WERI-Rb-1 (cell line): ENCODE results near the gene TTLL3.

Experiments used
- DNase-seq: peaks from one replicate; pipeline ENCODE4 v3.0.0-alpha.2; 2020
- H3K27ac ChIP-seq: fragments of 250-450 bp; sonication (Bioruptor Pico); 2 replicates; pipeline ENCODE4 v1.5.1; 2020; ENCODE audit warnings: mild to moderate bottlenecking, moderate library complexity
- H3K27me3 ChIP-seq: fragments of 250-450 bp; sonication (Bioruptor Pico); 2 replicates; pipeline ENCODE4 v1.5.1; 2021; ENCODE audit warnings: mild to moderate bottlenecking, low read depth, moderate library complexity; ENCODE audit not compliant: insufficient read depth, severe bottlenecking
- H3K36me3 ChIP-seq: fragments of 250-450 bp; sonication (Bioruptor Pico); 2 replicates; pipeline ENCODE4 v1.5.1; 2020; ENCODE audit warnings: mild to moderate bottlenecking, moderate library complexity
- H3K4me3 ChIP-seq: 2 replicates; pipeline ENCODE4 v1.5.1; 2011; ENCODE audit warnings: low read depth, mild to moderate bottlenecking, control low read depth, low read length
- H3K9me3 ChIP-seq: fragments of 250-450 bp; sonication (Bioruptor Pico); 2 replicates; pipeline ENCODE4 v1.5.1; 2021; ENCODE audit warnings: mild to moderate bottlenecking, moderate library complexity; ENCODE audit not compliant: severe bottlenecking
- TF ChIP-seq, protein P1 (sequence below): IDR thresholded peaks from 2 replicates; pipeline ENCODE4 v1.5.1; 2011; ENCODE audit warnings: low read depth, mild to moderate bottlenecking, control low read depth, inconsistent platforms, low read length

The TTLL3 gene, protein sequence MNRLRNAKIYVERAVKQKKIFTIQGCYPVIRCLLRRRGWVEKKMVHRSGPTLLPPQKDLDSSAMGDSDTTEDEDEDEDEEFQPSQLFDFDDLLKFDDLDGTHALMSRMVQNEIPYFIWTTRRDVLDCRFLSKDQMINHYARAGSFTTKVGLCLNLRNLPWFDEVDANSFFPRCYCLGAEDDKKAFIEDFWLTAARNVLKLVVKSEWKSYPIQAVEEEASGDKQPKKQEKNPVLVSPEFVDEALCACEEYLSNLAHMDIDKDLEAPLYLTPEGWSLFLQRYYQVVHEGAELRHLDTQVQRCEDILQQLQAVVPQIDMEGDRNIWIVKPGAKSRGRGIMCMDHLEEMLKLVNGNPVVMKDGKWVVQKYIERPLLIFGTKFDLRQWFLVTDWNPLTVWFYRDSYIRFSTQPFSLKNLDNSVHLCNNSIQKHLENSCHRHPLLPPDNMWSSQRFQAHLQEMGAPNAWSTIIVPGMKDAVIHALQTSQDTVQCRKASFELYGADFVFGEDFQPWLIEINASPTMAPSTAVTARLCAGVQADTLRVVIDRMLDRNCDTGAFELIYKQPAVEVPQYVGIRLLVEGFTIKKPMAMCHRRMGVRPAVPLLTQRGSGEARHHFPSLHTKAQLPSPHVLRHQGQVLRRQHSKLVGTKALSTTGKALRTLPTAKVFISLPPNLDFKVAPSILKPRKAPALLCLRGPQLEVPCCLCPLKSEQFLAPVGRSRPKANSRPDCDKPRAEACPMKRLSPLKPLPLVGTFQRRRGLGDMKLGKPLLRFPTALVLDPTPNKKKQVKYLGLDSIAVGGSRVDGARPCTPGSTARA

DNA sequence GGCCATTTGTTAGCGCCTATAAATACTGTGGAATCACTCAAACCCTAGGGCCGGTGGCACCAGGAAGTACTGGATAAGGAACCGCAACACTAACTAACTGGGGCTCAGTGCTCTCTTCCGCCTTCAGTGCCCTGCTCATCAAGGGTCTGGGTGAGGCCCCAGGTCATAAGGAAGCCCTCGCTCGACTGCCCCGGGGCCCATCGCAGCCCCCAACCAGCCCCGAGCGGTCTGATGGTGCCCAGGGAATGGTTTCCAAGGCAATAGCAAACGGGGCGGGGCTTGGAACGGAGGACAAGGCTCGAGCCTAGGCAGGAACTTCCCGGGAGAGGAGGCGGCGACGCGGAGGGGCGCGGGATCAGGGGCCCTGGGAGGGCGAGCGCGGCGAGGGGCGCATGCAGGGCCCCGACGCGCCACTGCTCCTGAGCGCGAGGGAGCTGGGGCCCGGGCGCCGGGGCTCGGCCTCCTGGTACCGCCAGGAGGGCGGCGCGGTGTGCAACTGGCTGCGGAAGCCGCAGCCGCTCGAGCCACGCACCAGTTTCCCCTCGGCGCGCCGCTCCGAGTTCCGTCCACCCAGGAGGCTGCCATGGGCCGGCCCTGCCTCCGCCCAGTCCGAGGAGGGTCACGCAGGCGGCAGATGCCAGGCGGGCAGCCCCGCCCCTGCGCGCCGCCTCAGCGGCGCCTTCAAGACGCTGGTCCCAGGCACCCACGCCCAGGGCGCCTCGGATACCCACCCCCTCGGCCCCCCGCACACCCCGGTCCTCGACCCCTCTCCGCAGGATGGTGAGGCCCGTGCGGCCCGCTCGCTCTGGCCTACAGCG, at the start of gene TTLL3:
Gene TTLL3, plus strand, starts transcription at position 648 of the 818 bp plus-strand sequence. CDS start 400 bp downstream, outside the sequence.
- TF ChIP-seq, protein P1, sequence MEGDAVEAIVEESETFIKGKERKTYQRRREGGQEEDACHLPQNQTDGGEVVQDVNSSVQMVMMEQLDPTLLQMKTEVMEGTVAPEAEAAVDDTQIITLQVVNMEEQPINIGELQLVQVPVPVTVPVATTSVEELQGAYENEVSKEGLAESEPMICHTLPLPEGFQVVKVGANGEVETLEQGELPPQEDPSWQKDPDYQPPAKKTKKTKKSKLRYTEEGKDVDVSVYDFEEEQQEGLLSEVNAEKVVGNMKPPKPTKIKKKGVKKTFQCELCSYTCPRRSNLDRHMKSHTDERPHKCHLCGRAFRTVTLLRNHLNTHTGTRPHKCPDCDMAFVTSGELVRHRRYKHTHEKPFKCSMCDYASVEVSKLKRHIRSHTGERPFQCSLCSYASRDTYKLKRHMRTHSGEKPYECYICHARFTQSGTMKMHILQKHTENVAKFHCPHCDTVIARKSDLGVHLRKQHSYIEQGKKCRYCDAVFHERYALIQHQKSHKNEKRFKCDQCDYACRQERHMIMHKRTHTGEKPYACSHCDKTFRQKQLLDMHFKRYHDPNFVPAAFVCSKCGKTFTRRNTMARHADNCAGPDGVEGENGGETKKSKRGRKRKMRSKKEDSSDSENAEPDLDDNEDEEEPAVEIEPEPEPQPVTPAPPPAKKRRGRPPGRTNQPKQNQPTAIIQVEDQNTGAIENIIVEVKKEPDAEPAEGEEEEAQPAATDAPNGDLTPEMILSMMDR, result no peak
- DNase-seq, result peak; percentile 79
- H3K9me3 ChIP-seq, result no peaks in the 10 kb centered on the region
- H3K27me3 ChIP-seq, result no peaks in the 10 kb centered on the region
- peak within 1 kb of the TSS; percentile 86 for H3K27ac ChIP-seq
- peak within 1 kb of the TSS; percentile 68 for H3K4me3 ChIP-seq
- peaks cover 13% of the 10 kb centered on the region for H3K36me3 ChIP-seq

DNA sequence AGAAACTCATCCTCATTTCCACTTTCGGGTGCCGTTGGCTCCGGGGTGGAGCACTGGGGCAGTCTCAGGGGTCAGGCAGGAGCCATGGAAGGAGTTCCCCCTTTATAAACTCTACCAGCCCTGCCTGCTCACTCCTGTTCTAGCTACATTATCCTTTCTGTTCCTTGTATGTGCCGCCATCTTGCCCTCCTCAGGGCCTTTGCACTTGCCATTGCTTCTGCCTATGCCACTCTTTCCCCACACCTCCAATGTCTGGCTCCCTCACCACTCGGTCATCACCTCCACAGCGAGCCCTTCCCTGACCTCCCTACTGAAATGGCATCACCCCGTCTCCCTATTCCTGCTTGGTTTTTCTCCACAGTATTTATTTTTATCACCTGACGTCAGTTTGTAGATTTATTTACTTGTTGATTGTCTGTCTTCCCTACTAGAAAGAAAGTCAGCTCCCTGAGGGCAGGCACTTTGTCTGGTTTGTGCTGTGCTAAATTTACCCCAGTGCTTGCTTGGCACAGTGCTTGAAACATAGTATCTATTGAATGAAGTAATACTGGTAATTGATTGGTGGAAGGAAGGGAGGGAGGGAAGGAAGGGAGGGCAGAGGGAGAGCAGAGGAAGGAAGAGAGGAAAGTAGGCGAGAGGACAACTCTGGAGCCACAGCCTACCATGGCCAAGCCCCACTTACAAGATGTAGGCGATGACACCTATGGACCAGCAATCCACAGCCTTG, 49.1 kb upstream of the TTLL3 start:
- Histone ChIP-seq H3K4me3 (no peak overlapping the region), H3K27ac (no peak overlapping the region), H3K36me3 (peaks cover 39% of the 10 kb centered on the region), H3K9me3 (no peaks in the 10 kb centered on the region), H3K27me3 (no peaks in the 10 kb centered on the region)
- TF ChIP-seq, protein P1, result no peak
- no peak for DNase-seq

DNA sequence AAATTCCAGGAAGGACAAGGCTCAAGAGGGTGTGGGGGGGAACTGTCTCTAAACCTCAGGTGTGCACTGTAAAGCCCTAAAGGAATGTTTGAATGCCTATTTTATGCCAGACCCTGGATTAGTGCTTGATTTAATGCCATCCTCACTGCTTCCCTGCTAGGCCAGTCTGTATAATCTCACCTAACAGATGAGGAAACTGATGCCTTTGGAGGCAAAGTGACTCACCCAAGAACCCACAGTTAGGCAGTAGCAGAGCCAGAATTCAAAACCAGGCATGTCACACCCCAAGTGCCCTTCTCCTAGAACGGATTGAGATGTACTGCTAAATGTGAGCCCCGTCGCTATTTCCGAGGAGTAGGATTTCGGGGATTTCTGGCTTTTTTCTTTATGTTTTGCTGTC, 48.1 kb upstream of the TTLL3 start:
- Histone ChIP-seq H3K27ac (no peak overlapping the region), H3K36me3 (peaks cover 30% of the 10 kb centered on the region), H3K27me3 (no peaks in the 10 kb centered on the region), H3K9me3 (no peaks in the 10 kb centered on the region), H3K4me3 (no peak overlapping the region)
- no peak for DNase-seq
- TF ChIP-seq, protein P1, result no peak

DNA sequence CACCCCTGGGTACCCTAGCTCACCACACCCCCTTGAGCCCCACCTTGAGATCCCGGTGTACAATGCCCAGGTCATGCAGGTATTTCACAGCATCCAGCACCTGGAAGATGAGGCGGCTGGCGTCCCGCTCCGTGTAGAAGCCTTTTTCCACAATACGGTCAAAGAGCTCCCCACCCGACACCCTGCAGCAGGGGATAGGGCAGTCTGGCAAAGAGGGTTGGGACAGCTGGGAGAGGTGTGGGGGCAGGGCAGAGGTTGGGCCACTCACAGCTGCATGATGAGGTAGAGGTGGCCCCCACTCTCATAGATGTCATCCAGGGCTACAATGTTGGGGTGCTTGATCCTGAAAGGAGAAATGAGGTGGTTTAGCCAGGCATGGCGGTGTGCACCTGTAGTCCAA, 47.2 kb upstream of the TTLL3 start:
- H3K36me3 ChIP-seq, result peaks cover 26% of the 10 kb centered on the region
- no peak overlapping the region for H3K4me3 ChIP-seq
- no peaks in the 10 kb centered on the region for H3K9me3 ChIP-seq
- no peak for DNase-seq
- H3K27ac ChIP-seq, result no peak overlapping the region
- no peaks in the 10 kb centered on the region for H3K27me3 ChIP-seq
- TF ChIP-seq, protein P1, result no peak

DNA sequence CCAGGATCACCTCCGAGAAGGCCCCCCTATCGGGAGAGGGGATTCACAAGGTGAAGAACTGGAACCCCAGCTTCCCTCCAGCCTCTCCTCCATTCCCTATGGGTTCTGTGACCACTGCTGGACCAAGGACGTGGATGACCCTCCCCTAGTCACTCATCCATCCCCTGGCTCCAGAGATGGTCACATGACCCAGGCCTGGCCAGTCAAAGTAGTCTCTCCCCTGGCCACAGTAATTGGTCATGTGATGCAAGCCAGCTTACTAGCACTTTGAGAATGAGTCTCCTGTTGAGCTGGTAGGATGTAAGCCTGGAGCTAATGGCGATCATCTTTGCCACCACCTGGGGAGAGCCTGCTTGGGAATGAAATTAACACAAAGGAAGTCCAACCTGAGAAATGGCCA, 44.2 kb upstream of the TTLL3 start:
- Histone ChIP-seq H3K27ac (no peak overlapping the region), H3K4me3 (no peak overlapping the region), H3K9me3 (no peaks in the 10 kb centered on the region), H3K27me3 (no peaks in the 10 kb centered on the region), H3K36me3 (peaks cover 12% of the 10 kb centered on the region)
- peak; percentile 47 for DNase-seq
- TF ChIP-seq, protein P1, result no peak
